ENCODE data around the gene SGTA.

SGTA gene

GRCh38 chr19:2806736-2807378, 23.8 kb upstream of the SGTA start:
- Histone ChIP-seq H3K79me2 (ENCODE audit: low read length) (peaks cover 7% of the 10 kb centered on the region; the same call in 1 of the 2 replicates), H3K4me1 (ENCODE audit: low read length) (no peaks in the 10 kb centered on the region), H3K36me3 (replicated peaks; ENCODE audit: low read depth, low read length) (peaks cover 83% of the 10 kb centered on the region), H3K27ac (ENCODE audit: low read length) (no peak overlapping the region), H3K9me3 (ENCODE audit: insufficient read depth, low read length) (no peaks in the 10 kb centered on the region), H3K9ac (ENCODE audit: low read length) (no peak overlapping the region), H3K27me3 (ENCODE audit: low read depth, low read length) (no peaks in the 10 kb centered on the region), H3K4me2 (ENCODE audit: low read length) (no peak overlapping the region), H4K20me1 (ENCODE audit: insufficient read depth, low read length) (no peaks in the 10 kb centered on the region; the same call in 1 of the 2 replicates), H3K4me3 (ENCODE audit: low read length) (no peak overlapping the region), H2AFZ (ENCODE audit: low read depth, low read length) (no peak overlapping the region)
- TF ChIP-seq CTCF (IDR thresholded peaks at IDR 0.05; ENCODE audit: low read depth, low read length) = no peak
- TF ChIP-seq EZH2phosphoT487 (IDR thresholded peaks at IDR 0.05; ENCODE audit: low read depth) = no peak

GRCh38 chr19:2805991-2806649, 23.0 kb upstream of the SGTA start:
- peaks cover 85% of the 10 kb centered on the region for H3K36me3 ChIP-seq (replicated peaks; ENCODE audit: low read depth, low read length)
- H3K4me3 ChIP-seq (ENCODE audit: low read length) = no peak overlapping the region
- H4K20me1 ChIP-seq (ENCODE audit: insufficient read depth, low read length) = peaks cover 2% of the 10 kb centered on the region
- H3K79me2 ChIP-seq (ENCODE audit: low read length) = peaks cover 14% of the 10 kb centered on the region; the same call in 1 of the 2 replicates
- TF ChIP-seq EZH2phosphoT487 (IDR thresholded peaks at IDR 0.05; ENCODE audit: low read depth) = no peak
- TF ChIP-seq CTCF (IDR thresholded peaks at IDR 0.05; ENCODE audit: low read depth, low read length) = no peak
- H3K4me1 ChIP-seq (ENCODE audit: low read length) = no peaks in the 10 kb centered on the region
- no peak overlapping the region for H2AFZ ChIP-seq (ENCODE audit: low read depth, low read length)
- H3K27me3 ChIP-seq (ENCODE audit: low read depth, low read length) = no peaks in the 10 kb centered on the region
- H3K27ac ChIP-seq (ENCODE audit: low read length) = no peak overlapping the region
- H3K9me3 ChIP-seq (ENCODE audit: insufficient read depth, low read length) = no peaks in the 10 kb centered on the region
- H3K4me2 ChIP-seq (ENCODE audit: low read length) = no peak overlapping the region
- H3K9ac ChIP-seq (ENCODE audit: low read length) = no peak overlapping the region

GRCh38 chr19:2805261-2805900, 22.3 kb upstream of the SGTA start:
- no peak overlapping the region for H3K9ac ChIP-seq (ENCODE audit: low read length)
- H3K4me2 ChIP-seq (ENCODE audit: low read length) = no peak overlapping the region
- no peaks in the 10 kb centered on the region for H3K9me3 ChIP-seq (ENCODE audit: insufficient read depth, low read length)
- H3K4me1 ChIP-seq (ENCODE audit: low read length) = no peaks in the 10 kb centered on the region
- H3K27ac ChIP-seq (ENCODE audit: low read length) = no peak overlapping the region
- TF ChIP-seq EZH2phosphoT487 (IDR thresholded peaks at IDR 0.05; ENCODE audit: low read depth) (no peak), CTCF (IDR thresholded peaks at IDR 0.05; ENCODE audit: low read depth, low read length) (no peak)
- H4K20me1 ChIP-seq (ENCODE audit: insufficient read depth, low read length) = peaks cover 6% of the 10 kb centered on the region
- H3K27me3 ChIP-seq (ENCODE audit: low read depth, low read length) = no peaks in the 10 kb centered on the region
- H3K36me3 ChIP-seq (replicated peaks; ENCODE audit: low read depth, low read length) = peaks cover 85% of the 10 kb centered on the region
- H2AFZ ChIP-seq (ENCODE audit: low read depth, low read length) = no peak overlapping the region
- H3K79me2 ChIP-seq (ENCODE audit: low read length) = peaks cover 19% of the 10 kb centered on the region; the same call in 1 of the 2 replicates
- H3K4me3 ChIP-seq (ENCODE audit: low read length) = no peak overlapping the region
